Esophagus mucosa (tissue), 1 donor: ENCODE data around the gene PIEZO1. TPM values are rescaled to one million over a fixed set of nuclear protein-coding genes. Genes with fewer than 3 reads are reported as not detected.
"Not testable (repeated sequence)": the region's sequence is repeated elsewhere in the genome, so short reads cannot be mapped to it uniquely, and the experiment has no call there.

Experiments used
- ATAC-seq: fragments of 200-7000 bp; cut with Tn5 transposase; one replicate; pipeline ENCODE4 v1.9.1; 2020
- total RNA-seq: library from RNA; stranded (reverse); gene quantifications from one replicate; pipeline ENCODE4 v1.2.4, GENCODE V29; 2023
- donor health status: DM: yes; HTN: yes; CAD: no.

Gene PIEZO1
- total RNA-seq, 1 donor from 2014 or later, result 64.7 TPM

DNA sequence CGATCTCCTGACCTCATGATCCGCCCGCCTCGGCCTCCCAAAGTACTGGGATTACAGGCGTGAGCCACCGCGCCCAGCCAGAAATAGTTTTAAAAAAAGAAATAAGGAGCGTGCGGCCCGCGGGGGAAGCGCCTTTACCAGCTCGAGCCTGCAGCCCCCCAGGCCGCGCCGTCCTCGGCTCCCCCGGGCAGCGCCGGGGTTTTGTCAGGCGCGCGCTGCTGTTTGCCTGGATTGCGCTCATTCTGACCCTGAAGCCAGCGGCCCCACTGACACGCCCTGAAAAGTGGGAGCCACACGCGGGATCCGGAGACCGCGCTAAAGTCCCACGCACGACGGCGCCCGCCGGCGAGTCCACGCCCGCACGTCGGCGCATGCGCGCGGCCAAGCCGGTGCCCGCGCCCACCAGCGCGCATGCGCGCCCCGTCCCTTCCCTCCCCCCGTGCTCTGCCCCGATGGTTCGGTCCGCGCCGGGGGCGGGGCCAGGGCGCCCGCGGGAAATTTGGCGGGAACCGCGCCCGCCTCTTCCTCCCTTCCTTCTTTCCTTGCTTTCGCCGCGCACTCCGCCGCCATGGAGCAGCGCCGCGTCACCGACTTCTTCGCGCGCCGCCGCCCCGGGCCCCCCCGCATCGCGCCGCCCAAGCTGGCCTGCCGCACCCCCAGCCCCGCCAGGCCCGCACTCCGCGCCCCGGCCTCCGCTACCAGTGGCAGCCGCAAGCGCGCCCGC is 18.4 kb upstream of the PIEZO1 start, which contains the start of gene CDT1:
CDT1 (plus strand) TSS at position 526 of the 724 bp plus-strand sequence; CDS start at position 569, 43 bp downstream.
- ATAC-seq, result peak; percentile 68

DNA sequence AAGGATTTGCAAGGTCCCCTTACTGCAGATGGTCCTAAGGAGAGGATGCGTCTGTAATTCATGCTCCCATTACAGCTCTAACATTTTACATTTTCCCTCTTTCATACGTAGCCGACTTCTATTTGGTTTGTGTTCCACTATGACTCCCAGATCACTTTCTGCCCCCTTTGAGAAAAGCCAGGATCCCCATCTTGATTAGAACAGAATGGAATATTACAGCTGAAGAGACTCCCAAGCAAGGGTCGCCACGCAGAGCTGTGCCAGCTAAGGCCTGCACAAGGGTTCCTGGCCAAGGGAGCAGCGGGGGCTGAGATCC is 15.2 kb upstream of the PIEZO1 start:
- ATAC-seq, result no peak

GRCh38 chr16:88799569-88800276 is 14.7 kb upstream of the PIEZO1 start:
- no peak for ATAC-seq

GRCh38 chr16:88798772-88799455 is 13.9 kb upstream of the PIEZO1 start:
- ATAC-seq, result no peak

GRCh38 chr16:88798073-88798472 is 13.1 kb upstream of the PIEZO1 start:
- ATAC-seq, result no peak

GRCh38 chr16:88796278-88796677 is 11.3 kb upstream of the PIEZO1 start:
- ATAC-seq, result no peak

GRCh38 chr16:88793251-88793954 is 8.4 kb upstream of the PIEZO1 start:
- no peak for ATAC-seq

DNA sequence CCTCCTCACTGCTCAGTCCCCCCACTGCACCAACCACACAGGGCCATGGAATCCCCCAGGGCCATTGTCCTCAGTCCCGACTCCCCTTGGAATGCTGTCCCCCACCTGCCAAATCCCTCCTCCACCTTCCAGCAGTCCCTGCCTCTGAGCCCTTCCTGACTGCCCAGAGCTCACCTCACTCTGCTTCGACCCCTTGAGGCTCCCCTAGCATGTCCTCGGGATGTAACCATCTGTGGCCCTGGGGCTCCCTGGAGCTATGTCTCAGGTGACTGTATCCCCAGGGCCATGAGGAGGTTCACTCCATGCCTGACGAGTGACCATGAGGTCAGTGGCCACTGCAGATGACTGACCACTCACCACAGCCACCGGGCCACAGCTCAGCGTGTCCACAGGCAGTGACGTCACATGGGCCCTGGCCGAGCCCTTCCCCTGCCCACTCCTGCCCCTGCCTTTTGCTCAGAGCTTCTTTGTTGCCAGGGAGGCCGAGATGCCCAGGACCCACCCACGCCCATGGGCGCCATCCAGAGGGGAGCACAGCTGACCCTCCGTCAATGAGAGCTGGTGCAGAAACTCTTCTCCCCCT is 7.7 kb upstream of the PIEZO1 start:
- peak; percentile 20 for ATAC-seq

GRCh38 chr16:88792078-88792550 is 7.1 kb upstream of the PIEZO1 start:
- ATAC-seq, result peak; percentile 21

DNA sequence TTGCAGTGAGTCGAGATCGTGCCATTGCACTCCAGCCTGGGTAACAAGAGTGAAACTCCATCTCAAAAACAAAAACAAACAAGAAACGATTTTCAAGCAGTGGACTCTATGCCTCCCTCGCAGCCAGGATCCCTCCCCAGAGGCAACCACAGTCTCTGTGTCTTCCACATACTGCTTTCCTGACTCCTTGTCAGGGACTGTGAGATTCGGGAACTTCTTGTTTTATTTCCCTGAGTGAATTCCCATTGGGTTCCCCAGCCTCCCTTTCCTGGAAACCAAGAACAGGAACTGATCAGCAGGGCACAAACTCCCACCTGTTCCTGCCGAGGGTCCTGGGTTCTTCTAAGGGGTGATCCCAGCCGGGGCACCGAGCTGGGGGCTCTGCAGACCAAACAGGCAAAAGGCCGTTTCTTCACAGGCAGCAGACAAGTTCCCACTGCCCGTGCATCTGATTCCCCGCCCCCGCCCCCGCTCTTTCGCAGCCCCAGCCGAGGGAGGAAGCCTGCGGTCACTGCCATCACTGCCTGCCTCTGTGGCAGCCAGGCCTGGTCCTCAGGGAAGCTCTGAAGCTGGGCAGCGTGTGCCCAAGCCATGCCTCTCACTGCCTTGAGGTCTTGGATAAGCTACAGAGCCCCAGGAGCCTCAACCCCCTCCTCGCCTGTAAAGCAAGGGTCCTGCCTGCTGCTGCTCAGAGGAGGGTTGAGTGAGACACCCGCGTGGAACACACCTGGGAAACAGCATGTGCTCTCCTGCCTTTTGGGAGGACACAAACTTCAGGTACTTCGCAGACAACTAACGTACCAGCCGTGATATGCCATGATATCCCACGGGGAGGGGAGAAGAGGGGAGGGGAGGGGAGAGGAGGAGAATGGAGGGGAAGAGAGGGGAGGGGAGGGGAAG is 5.5 kb upstream of the PIEZO1 start:
- ATAC-seq, result peak; percentile 23

GRCh38 chr16:88789594-88789993 is 4.6 kb upstream of the PIEZO1 start:
- ATAC-seq, result no peak

GRCh38 chr16:88788749-88789148 is 3.7 kb upstream of the PIEZO1 start:
- ATAC-seq, result not testable (repeated sequence)

DNA sequence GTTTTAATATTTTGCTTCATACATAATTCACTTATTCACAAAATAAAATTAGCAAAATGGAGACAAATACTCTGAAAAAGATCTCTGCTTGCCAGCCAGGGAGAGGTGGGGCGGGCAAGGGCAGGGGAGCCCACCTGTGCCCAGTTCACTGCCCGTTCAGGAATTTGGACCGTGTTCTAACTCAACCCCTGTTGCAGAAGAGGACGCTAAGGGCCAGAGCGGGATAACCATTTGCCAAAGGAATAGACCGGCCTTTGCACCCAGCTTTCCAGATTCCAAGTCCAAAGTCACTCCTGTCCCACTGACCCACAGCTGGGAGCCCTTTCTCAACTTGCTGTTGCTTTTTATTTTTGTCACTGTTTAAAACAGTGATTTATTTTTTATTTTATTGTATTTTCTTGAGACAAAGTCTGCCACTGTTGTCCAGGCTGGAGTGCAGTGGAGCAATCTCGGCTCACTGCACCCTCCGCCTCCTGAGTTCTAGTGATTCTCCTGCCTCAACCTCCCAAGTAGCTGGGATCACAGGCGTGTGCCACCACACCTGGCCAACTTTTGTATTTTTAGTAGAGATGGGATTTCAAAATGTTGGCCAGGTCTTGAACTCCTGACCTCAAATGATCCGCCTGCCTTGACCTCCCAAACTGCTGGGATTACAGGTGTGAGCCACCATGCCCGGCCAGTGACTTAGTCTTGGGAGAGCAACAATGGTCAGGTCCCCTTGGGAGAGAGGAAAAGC is 2.7 kb upstream of the PIEZO1 start:
- no peak for ATAC-seq

DNA sequence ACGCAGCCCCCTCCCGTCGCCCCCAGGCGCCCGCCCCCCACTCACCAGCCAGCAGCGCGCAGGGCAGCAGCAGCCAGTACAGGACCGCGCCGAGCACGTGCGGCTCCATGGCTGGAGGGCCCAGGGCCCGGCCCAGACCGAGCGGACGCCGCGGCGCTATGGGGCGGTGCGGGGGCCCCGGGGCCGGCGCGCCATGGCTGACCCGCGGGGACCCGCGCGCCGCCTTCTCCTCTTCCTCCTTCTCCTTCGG is 239 bp downstream of the PIEZO1 start:
- peak; percentile 45 for ATAC-seq

DNA sequence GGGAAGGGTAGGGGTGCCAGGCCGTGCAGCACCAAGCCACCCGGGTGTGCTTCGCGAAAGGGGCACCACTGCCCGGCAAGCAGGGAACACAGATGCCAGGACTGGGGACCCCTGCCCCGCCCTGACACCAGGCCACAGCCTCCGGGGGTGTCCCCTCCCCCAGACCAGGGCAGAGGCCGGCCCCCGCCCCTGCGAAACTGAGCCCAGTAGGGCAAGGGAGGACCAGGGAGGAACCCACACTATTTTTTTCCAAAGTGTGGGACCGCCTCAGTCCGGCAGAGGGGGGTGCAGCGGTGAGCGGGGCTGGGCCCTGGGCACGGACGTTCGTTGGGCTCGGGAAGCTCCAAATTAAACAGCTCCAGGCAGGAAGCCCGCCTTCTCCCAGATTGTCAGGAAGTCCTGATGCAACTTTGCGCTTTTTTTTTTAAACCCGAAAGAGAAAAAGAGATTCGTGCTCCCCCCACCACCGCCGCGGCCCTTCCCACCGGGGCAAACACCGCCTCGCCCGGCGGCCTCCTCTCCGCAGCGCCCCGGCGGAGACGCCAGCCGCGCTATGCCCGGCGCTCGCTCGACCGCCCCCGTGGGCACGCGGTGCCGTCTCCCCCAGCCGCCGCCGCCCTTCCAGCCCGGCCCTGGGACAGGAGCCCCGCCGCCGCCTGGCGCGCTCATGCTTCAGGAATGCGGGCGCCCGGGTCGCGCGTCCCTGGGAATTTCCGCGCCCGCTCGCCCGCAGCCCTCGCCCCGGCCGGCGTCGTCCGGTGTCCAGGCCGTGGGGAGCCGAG is 755 bp downstream of the PIEZO1 start:
- peak; percentile 48 for ATAC-seq

DNA sequence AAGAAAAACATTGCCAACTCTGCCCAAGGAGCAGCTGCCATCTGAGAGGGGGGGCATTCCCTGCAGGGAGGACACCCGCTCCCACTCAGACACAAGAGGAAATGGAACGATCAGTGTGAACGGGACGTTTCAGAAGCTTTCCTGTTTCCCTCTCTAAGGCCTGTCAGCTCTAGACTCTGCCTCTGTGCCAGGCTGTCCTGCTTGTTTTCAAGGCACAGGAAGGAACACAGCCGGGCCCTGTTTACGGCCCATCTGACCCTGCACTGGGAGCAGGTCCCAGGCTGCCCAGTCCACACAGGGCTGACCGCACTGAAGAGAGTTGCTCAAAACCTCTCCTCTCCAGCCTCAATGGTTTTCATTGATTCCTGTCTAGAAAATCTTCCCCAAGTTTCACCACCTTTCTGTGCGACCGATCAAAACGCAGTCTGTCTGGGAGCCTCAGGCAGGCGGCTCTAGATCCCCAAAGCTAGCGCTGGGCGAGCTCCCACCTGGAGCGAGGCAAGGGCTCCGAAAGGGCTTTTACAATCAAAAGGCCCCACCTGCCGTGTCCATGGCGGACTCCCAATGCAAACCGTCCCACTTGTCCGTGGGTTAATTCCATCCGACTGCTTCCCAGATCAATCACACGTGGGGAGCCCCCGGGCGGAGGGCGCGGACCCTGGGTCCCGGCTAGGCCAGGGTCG is 1.5 kb downstream of the PIEZO1 start:
- ATAC-seq, result peak; percentile 4

DNA sequence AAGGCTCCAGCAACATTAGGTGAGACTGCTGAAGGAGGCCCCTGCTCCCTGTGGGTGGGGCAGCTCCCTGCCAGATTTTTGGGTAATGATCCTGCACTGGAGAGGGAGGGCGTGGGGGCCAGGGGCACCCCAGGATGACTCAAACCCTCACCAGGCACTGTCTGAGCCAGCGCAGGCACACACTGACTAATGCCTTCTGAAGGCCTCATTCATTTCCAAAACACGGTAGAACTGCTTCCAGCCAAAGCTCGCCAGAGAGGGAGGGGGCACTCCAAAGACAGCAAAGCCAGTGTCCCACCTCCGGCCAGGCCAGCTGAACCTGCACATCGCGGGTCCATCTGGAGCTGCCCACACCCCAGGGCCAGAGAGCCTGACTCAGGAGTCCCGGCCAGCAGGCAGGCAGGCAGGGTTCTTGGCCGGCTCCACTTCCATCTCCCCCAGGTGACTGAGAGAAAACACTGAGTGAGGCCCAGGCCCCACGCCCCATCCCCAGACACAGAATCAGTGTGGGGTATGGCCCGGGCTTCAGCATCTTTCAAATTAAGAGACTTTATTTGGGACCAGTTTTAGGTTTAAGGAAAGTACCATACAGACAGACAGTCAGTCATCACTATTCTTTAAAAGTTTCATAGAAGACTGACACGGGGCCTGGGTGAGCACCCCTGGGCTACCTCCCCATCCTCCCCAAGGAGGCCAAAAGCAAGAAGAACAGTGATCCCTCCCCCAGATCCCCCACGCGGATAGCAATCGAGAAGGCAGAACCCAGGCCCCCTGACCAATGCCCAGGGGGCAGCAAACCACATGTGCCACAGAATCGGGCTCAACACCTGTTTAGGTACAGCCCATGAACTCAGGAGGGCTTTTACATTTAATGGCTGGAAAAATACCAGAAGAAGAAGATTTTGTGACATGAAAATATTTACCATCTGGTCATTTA is 2.3 kb downstream of the PIEZO1 start:
- peak; percentile 75 for ATAC-seq
